ENCODE results near the gene EYS. TPM values are rescaled to one million over a fixed set of nuclear protein-coding genes. Genes with fewer than 3 reads are reported as not detected.

EYS gene
- 1.4 TPM for total RNA-seq

DNA sequence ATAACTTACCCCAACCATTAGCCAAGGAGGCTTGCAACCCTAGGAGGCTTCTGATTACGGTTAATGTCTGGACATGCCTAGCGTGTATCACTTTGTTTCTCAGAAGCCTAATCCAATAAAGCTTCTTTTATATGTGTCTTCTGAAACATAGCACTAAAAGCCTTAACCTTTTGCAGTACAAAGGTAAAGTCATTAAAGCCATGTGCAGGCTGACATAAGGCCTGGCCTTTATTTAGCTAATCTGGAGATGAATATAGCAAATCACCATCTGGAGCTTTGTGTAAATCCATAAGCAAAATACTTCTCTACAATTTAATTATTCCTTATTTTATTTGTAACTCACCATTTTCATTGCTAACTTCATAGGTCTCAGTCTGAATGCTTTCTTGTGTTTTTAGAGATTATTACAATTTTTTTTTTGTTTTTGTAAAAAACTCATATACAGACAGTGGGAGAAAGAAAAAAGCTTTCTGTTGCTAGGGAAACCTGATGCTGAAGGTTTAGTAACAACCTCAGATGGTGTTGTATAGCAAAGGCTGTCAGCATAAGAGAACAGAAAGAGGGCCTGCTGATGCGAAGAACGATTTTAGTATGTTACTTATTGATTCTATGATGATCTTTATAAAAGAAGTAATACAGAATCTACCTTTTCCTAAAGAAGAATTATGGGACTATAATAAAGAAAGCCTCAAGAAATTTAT, at the start of gene EYS:
Gene EYS, minus strand, starts transcription at position 101 of the 701 bp plus-strand sequence. CDS start 211,816 bp downstream, outside the sequence.

